Stimulated activated CD4-positive, alpha-beta T cell treated with anti-CD3 and anti-CD28 coated beads, TNF-alpha, amount 100 ng/mL, for 48 hours (primary cell): Measurements from ENCODE around the gene PPIG.
"Not testable (repeated sequence)": the region's sequence is repeated elsewhere in the genome, so short reads cannot be mapped to it uniquely, and the experiment has no call there.

Source experiments
- DNase-seq, 3 donors: peaks; one replicate each; pipeline ENCODE4 v3.0.0-alpha.2; 2020; ENCODE audit warnings: low read depth in 3 of 3

The PPIG gene

GRCh38 chr2:169663247-169663646 lies 79.1 kb downstream of the PPIG start:
- no peak for DNase-seq

GRCh38 chr2:169664600-169664977 lies 80.4 kb downstream of the PPIG start:
- DNase-seq: no peak

- DNase-seq: no peak
These were observed 81.1 kb downstream of the PPIG start for GRCh38 chr2:169664978-169665930.

- no peak for DNase-seq
These were observed 83.4 kb downstream of the PPIG start for GRCh38 chr2:169667583-169667982.

- no peak for DNase-seq
These were observed 86.1 kb downstream of the PPIG start for GRCh38 chr2:169670215-169670651.

- no peak for DNase-seq
These were observed 86.8 kb downstream of the PPIG start for GRCh38 chr2:169670937-169671336.

- DNase-seq: no peak
These were observed 88.3 kb downstream of the PPIG start for GRCh38 chr2:169672406-169672805.

GRCh38 chr2:169673106-169673505 lies 89.0 kb downstream of the PPIG start:
- no peak for DNase-seq

- DNase-seq: no peak
These were observed 89.8 kb downstream of the PPIG start for GRCh38 chr2:169673921-169674320.

GRCh38 chr2:169676357-169676756 lies 92.2 kb downstream of the PPIG start:
- DNase-seq: no peak

GRCh38 chr2:169676850-169677249 lies 92.7 kb downstream of the PPIG start:
- DNase-seq: no peak

- DNase-seq: no peak
These were observed 98.9 kb downstream of the PPIG start for GRCh38 chr2:169683054-169683424.

GRCh38 chr2:169683425-169684134 lies 99.4 kb downstream of the PPIG start:
- no peak for DNase-seq

GRCh38 chr2:169684135-169684565 lies 100.0 kb downstream of the PPIG start:
- DNase-seq: no peak

- not testable (repeated sequence) for DNase-seq
These were observed 100.6 kb downstream of the PPIG start for GRCh38 chr2:169684712-169685111.

- not testable (repeated sequence) for DNase-seq
These were observed 102.7 kb downstream of the PPIG start for GRCh38 chr2:169686825-169687224.

- not testable (repeated sequence) for DNase-seq
These were observed 103.8 kb downstream of the PPIG start for GRCh38 chr2:169687943-169688342.

- no peak for DNase-seq
These were observed 106.8 kb downstream of the PPIG start for GRCh38 chr2:169690958-169691357.
